ENCODE data around the gene TRPC5OS.
A peak's percentile ranks its signal among the peaks of the same experiment; 100 is the strongest.

The TRPC5OS gene

DNA sequence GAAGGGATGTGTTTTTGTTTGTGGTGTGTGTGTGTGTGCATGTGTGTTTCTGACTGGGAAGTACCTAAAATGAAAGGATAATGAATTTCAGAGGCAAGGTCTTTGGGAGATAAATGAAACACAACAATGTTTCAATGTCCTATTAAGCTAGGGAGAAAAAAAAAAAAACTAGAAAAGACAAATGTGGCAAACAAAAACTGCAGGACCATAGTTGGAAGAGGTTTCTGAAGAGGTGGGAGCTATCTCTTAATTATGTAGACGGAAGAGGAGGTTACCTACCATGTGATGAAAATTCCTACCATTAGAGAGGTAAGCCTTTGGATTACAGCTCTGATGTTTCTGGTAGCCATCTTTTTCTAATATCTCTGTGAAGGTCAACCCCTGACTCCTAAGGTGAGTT lies at the start of gene TRPC5OS:
Gene TRPC5OS, plus strand, starts transcription at position 301 of the 400 bp plus-strand sequence. CDS start 25,669 bp downstream, outside the sequence.
- no peak for DNase-seq

DNA sequence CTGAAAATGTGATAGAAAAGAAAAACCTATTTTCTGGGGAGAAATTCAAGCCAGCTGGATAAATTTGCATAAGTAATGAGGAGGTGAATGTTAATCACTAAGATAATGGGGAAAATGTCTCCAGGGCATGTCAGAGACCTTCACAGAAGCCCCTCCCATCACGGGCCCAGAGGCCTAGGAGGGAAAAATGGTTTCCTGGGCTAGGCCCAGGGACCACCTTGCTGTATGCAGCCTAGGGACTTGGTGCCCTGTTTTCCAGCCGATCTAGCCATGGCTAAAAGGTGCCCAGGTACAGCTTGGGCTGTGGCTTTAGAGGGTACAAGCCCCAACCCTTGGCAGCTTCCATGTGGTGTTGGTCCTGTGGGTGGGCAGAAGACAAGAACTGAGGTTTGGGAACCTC lies 46.6 kb upstream of the TRPC5OS start:
- DNase-seq: no peak

DNA sequence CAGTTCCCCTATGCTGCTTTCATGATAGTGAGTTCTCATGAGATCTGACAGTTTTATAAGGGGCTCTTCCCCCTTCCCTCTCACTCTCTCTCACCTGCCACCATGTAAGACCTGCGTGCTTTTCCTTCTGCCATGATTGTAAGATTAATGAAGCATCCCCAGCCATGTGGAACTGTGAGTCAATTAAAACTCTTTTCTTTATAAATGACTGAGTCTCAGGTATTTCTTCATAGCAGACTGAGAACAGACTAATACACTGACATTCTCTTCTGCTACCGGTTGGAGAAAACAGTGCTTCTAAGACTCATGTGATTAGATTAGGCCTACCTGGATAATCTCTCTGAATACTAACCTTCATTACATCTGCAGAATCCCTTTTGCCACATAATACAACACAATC lies 45.4 kb upstream of the TRPC5OS start:
- no peak for DNase-seq

DNA sequence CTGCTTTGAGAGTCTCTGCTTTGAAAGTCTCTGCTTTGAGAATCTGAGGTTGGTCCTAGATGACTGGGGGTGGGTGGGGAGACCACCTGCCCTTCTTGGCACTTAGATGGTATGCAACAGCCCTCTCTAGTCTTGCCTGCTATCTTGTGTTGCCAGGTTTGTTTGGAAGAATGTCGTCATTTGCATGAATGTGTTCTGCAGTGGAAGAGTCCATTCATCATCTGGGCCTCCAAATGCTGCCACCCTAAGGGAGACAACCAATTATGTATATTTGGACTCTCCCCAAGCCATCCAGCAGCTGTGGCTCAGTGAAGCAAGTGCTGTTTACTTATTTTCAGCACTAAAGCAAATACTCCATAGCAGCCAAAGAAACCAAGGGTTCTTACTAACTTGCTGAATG lies 44.6 kb upstream of the TRPC5OS start:
- no peak for DNase-seq

DNA sequence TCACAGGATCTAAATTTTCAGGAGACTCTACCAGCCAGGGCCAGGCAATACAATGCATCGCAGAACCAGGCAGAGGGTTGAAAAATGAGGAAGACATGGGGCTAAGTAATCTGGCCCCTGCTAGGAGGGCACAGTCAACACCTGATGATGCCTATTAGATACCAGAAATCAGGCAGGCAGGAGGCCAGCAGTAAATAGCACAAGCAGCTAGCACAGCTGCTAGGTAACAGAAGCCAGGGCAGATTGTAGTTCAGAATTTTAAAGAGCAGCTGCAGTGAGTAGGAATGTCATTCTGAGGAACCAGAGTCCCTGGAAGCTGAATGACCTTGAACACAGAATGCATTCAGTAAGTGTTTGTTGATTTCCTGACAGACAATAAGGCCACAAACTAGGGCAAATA lies 38.8 kb upstream of the TRPC5OS start:
- no peak for DNase-seq

DNA sequence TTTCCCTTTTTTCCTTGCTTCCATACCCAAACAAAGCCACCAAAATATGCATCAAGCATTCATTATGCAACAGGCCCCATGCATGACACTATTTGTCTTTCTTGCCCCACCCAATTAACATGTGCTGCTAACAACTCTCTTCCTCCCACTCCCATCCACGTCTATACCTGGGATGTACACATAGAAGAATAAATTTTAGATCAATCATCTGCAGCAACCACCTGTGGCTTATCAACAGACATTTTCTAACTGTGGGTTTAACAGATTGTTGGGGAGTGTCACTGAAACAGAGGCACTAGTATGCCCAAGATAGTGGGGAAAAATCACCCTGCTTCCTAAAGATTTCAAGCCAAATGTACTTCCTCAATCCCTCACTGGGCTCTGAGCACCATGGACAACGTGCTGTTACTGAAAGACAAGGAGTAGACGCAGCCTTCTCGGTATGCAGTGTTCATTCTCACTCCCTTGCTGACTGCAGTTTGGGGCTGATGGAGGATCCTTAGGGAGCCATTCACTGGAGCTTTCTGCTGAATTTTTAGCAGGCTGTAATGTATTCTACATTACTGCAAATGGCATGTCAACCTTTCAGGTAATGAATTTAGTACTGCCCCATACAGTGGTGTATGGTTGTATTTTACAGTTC lies 28.4 kb upstream of the TRPC5OS start:
- no peak for DNase-seq

DNA sequence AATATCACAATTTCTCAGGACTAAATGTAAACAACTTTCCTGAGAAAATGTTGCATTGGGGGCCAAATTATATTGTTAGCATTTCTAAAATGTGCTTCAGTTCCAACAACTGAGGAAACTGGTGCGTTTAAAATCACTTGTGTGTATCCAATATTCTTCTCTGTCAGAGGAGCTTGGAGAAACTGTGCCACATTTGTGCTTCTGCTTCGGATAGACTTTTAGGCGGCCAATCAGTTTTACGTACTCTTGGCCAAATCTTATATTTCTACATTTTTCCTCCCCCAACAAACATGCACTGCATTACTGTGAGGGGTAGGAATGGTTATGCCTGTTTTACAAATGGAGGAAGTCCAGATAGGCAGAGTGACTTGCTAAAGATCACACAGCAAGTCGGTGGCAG lies 27.4 kb upstream of the TRPC5OS start:
- no peak for DNase-seq

DNA sequence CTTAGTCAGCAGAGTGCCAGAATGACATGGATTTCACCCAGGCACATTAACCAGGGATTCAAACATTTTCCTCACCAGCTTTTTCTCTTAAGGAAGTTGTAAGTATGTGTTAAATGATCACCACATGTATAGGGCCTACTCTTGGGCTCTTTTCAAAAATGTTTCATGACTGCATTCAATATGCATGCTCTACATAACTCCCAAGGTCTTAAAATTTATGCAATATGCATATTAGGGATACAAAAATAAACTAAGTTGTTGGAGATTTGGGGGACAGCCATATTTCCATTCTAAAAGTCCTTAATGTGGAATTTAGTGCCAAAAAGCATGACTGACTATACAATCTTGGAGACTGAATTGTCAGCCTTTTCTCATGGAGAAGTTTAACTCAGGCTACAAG lies 25.0 kb upstream of the TRPC5OS start:
- no peak for DNase-seq

DNA sequence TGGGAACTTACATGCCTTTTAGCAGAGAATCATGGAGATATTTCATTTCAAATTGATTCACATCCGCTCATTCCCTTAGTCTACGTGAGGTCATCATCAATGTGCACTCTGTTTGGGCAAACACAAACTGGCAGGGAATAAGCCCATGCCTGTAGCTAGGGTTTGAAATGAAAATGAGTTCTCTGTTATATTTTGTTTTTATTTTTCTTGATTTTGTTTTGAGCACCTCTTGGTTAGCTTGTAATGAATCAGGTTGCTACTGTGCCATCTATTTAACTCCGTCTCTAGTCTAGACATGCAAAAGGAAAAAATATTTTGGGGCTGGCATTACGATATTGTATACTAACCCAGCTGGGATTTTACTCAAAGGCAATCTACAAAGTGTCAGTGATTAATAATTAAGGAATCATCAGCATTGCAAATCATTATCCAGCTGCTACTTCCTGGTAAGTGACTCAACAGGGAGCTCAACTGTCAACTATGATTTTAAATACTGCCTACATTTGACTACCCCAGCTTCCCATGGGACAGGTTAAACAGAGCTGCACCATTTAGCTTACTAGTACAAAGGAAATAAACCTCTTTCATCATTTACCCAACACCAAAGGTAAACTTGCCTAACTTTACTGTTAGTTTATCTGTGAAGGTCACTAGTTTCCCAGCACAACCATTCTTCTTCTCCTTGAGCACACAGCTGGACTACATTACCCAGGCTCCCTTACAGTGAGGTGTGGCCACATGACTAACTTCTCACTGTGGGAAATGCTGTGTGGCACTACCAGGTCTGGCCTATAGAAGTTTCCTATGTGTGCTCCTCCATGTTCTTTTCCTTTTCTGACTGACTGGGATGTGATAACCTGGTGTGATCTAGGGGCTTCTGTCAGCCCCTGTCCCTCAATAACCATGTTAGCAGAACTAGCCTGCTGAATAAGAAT lies 21.2 kb upstream of the TRPC5OS start:
- DNase-seq: no peak

DNA sequence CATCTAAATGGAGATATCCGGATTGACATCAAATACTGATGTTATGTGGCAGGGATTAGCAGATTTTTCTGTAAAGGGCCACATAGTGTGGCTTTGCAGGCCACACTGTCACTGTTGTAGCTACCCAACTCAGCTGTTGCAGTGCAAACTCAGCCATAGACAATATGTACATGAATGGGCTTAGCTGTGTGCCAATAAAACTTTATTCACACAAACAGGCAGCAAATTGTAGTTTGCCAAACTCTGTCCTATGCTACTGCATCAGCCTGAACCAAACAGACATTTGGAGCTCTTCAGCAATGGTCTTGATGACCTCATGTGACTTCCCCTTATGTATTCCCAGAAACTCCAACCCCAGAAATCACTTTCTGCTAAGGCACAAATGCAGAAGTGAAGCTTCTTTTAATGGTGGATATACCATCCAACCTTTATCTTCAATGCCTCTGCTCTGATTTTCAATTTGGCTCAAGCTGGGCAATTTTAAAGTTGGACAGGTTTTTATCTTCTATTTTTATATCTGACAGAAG lies 18.4 kb upstream of the TRPC5OS start:
- DNase-seq: no peak

DNA sequence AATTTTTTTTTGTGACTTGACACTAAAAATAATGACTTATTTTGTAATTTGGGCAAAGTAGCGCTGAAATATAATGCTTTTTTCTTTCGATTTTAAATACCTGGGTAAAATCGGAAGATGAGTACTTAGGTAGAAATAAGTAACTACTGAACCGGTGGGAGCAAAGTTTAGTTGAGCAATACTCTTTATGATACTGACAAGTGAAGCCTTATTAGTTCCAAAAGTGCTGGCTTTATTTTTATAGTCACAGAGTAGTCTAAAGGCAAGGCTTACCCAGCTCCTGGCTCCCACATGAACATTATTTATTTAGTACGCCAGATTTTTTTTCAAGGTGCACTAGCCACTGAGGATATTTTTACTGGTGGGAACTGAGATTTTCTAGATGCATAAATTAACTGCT lies 14.4 kb upstream of the TRPC5OS start:
- no peak for DNase-seq

DNA sequence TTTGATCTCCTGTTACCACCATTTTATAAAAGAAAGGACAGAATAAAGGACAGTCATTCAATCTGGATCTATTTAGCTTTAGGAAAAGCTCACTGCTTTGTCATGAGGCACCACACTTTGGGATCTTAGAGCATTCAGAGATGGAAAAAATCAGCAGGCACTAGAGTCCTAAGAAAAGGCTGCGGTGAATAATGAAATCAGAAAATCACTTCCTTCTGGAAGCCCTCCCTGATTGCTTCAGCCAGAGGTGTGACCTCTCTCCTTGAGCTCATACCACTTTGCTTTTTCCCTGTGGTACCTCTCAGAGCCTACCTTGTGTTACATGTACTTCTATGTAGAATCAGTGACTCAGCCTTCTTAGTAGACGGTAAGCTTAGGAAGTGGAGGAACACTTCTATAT lies 8.7 kb upstream of the TRPC5OS start:
- DNase-seq: no peak

DNA sequence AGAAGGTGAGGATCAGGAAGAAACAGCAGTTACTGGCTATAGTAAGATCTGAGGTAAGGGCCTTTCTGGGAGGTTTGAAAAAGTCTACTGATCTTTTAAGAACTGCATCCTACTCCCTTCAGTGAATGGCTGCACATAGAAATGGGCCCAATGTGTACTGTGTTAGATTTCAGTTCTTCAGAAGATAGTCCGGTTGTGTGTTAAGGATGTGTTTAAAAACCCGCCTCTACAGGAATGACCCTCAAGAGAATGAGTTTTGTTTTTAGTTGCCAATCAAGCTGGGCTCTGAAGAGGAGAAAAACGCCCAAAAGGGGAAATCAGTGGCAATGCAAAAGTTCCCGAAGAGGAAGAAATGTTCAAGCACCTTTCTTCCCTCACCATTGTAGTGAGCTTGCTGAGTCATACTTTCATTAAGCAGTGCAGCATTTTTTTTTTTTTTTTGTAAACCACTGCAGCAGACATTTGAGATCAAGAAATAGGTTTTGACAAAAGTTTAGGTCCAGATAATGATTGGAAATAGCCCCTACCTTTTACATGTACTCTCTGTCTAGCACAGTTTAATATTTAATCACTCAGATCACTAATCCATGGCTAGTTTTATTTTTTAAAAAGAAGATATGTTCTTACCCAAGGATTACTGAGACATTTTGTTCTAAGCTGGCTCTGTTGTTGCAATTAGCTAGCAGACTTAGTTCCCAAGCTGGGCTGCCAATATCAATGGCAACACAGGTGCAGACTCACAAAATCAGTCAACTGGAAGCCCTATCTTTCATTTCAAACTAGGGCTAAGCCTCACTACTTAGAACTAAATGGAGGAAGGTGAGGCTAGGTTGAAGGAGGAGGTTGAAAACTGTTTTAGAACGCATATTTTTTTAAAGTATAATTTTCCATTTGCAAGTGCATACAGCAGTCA lies 7.0 kb upstream of the TRPC5OS start:
- DNase-seq: no peak

DNA sequence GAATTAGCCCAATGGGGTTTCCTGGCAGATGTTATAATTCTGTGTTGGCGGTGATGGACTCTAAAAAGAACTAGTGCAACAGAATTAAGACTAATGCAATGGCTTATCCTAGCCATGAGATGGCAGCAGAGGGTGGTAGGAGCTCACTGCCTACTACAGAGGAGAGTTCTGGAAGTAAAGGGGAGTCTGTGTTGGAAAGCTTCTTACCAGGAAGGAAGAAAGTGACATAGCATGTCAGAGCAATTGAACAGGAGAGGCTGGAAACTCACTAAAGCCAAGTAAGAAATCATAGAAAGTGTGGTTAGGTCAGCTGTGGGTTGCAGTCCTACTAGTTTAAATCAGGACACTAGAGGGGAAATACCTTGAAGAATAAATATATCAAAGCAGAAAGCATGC lies 6.3 kb upstream of the TRPC5OS start:
- peak in 1 of 2 donors; percentile 10 for DNase-seq

DNA sequence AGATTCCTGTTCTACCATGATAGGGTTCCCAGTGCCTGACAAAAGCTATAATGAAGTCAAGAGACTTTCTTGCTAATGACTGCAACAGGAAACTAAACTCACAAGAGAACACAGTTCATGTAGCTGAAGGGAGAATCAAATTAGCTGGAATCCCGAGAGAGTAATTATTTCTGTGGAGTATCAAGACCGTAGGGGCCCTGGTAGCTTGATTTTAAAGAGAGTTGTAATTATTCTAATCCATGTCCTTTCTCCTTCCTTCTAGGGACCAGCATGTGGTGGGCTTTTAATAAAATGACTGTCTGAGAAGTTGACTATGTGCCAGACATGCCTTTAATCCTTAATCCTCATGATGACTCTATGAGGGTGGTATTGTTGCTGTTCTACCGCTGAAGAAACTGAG lies 1.7 kb upstream of the TRPC5OS start:
- no peak for DNase-seq

DNA sequence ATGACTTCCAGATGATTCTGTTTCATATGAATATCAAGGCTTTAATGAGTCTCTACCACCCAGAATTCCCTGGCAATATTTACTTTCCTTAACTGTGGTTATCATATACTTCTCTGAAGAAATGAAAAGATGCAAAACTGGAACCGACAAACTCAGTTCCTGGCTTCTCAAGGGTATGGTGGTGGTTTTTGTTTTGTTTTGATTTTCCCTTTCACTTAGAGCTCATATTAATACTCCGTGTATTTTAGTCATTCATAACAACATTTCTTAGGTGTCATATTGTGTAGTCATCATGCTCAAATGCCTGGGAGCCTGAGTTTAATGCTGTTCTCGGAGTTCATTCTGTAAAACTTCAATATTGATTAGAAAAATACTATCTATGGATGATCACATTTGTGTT lies 665 bp downstream of the TRPC5OS start:
- DNase-seq: no peak

DNA sequence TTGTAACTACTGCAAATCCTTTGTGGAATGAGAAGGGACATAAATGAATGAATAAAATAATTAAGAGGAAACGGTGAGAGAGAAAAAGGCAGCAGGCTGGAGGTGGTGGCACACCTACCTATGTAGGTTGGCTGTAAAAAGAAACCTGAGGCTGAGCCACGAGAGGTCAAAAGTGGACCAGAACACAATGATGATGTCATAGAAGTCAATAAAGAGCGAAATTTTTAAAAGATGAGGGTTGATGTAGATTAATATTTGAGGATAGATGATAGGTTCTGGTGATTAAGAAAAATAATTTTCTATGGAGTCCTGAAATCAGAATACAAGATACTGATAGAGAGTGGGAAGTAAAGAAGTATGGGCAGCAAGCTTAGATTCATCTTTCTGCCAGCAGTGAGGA lies 1.7 kb downstream of the TRPC5OS start:
- no peak for DNase-seq

DNA sequence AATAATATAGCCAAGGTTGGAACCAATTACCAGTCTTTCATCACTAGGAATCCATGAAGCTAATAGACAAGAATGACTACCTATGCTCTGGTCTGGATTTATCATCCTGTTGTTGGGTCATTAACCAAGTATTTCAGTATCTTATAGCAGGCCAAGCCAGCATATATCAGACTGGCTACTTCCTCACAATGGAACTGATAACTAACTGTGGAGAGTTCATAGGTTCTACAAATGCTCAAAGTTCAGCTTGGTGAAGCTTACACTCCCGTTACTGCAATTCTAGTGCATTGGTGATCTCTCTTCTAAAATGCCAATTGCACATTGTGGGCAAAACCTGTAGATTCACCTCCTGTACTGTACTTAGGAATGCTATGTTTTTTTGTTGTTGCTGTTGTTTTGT lies 4.8 kb downstream of the TRPC5OS start:
- DNase-seq: no peak

DNA sequence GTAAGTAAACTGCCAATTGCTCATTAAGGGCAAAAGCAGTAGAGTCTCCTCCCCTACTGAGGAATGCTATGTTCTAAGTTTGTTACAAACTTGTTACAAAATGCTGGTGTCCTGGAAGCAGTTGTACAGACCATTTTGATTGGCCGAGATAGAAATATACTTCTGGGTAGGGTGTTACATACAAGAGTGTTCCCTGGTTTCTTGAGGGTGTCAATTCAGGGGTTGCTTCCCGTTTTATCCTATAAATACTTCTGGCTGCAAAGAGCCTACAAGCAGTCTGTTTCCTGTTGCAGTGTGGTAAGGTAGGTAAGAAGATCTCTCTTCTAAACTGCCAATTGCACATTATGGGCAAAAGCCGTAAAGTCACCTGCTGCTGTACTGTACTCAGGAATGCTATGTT lies 5.7 kb downstream of the TRPC5OS start:
- DNase-seq: no peak

DNA sequence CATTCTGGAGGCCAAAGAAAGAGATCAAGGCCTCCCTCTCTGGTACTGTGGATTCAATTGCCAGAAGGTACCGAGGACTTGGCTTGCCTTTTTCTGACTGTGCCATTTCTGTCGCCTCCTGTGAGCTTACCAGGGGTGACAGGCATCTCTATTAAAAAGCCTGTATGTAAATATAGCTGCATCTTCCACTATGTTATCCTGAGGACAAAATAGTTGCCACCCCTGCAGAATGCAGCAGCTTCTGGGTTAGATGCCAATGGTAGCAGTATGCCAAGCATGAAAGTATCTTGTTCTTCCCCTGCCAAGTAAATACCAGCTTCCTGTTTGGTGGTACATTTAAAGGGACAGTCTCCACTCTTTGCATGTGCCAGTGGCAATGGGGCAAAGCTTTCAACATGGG lies 10.7 kb downstream of the TRPC5OS start:
- no peak for DNase-seq

DNA sequence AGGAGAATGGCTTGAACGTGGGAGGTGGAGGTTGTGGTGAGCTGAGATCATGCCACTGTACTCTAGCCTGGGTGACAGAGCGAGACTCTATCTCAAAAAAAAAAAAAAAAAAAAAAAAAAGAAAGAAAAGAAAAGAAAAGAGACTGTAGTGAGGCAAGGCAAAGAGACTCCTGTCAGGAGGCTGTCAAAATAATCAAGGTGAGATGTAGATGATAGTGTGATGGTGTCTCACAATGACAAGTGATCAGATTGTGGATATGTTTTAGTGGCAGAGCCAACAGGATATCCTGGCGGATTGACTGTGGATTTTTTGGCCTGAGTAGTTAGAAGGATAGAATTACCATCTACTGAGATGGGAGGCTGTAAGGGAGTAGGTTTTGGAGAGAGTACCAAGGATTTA lies 12.6 kb downstream of the TRPC5OS start:
- DNase-seq: no peak

DNA sequence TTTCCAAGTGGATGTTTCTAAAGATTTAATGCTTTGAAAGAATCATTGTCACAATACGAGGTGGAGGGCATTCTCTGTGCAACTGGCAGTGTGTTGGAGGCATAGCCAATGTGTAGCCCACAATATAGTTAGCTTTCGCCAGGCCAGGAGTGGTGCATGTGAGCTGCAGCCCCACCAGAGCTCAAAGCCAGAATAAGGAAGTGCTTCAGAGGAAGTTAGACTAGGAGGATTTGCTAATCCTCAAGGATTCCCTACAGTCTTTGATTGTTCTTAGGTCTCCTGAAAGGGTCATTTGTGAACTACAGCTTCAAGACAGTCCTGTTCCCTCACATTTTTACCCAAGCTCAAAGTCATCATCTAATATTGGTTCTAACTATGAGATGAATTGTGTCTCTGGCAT lies 16.4 kb downstream of the TRPC5OS start:
- DNase-seq: no peak

DNA sequence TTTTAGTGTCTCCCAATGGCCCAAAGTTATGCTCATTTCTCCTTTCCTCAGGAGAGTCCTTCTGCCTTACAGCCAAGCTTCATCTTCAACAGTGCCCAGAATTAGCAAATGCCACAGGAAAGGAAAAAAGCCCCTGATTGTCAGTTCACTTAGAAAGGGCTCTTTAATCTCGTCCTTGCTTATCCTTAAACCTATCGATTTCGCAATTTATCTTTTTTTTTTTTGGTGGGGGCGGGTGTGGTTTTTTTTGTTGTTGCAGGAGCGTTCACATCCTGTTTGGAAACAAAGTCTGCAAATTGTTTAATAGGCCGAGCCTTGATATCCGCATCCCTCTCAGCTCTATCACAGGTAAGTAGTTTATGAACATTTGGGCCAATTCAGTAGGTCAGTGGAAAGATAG lies 20.2 kb downstream of the TRPC5OS start:
- no peak for DNase-seq
